H9 (cell line): ENCODE data around the gene ALOX5AP. TPM values are rescaled to one million over a fixed set of nuclear protein-coding genes. Genes with fewer than 3 reads are reported as not detected.

ENCODE experiments used
- DNase-seq: peaks from one replicate; pipeline ENCODE4 v3.0.0-alpha.2; 2017
- H2AFZ ChIP-seq: one replicate; pipeline ENCODE4 v1.6.1; 2013; ENCODE audit warnings: mild to moderate bottlenecking, low read length, control low read depth, moderate library complexity
- H2AK5ac ChIP-seq: 2 replicates; pipeline ENCODE4 v1.6.1; 2013; ENCODE audit warnings: low read length, control low read depth, mixed read lengths; ENCODE audit not compliant: insufficient read length
- H2BK120ac ChIP-seq: one replicate; pipeline ENCODE4 v1.6.1; 2013; ENCODE audit warnings: low read depth, mild to moderate bottlenecking, low read length, control low read depth, inconsistent platforms; ENCODE audit not compliant: poor library complexity, severe bottlenecking
- H2BK12ac ChIP-seq: 2 replicates; pipeline ENCODE4 v1.6.1; 2013; ENCODE audit warnings: low read length, control low read depth, mixed read lengths, low read depth; ENCODE audit not compliant: insufficient read length
- H2BK15ac ChIP-seq: 2 replicates; pipeline ENCODE4 v1.6.1; 2013; ENCODE audit warnings: low read depth, low read length, control low read depth
- H2BK20ac ChIP-seq: one replicate; pipeline ENCODE4 v1.6.1; 2013; ENCODE audit warnings: low read depth, mild to moderate bottlenecking, low read length, control low read depth, inconsistent platforms; ENCODE audit not compliant: poor library complexity, severe bottlenecking
- H2BK5ac ChIP-seq: 2 replicates; pipeline ENCODE4 v1.6.1; 2013; ENCODE audit warnings: low read length, control low read depth, mixed read lengths; ENCODE audit not compliant: insufficient read length
- H3K14ac ChIP-seq: 2 replicates; pipeline ENCODE4 v1.6.1; 2013; ENCODE audit warnings: low read length, control low read depth; ENCODE audit not compliant: insufficient read depth
- H3K18ac ChIP-seq: 2 replicates; pipeline ENCODE4 v1.6.1; 2013; ENCODE audit warnings: low read depth, mild to moderate bottlenecking, mixed read lengths, low read length, control low read depth; ENCODE audit not compliant: insufficient read length
- H3K23ac ChIP-seq: 2 replicates; pipeline ENCODE4 v1.6.1; 2013; ENCODE audit warnings: low read length, control low read depth, mixed read lengths, low read depth; ENCODE audit not compliant: insufficient read length
- H3K23me2 ChIP-seq: 2 replicates; pipeline ENCODE4 v1.6.1; 2013; ENCODE audit warnings: low read depth, mild to moderate bottlenecking, mixed read lengths, low read length, control low read depth; ENCODE audit not compliant: insufficient read length, poor library complexity, severe bottlenecking
- H3K27ac ChIP-seq: 2 replicates; pipeline ENCODE4 v1.5.1; 2013; ENCODE audit warnings: low read length, control low read depth, mixed read lengths, low read depth; ENCODE audit not compliant: insufficient read length
- H3K27me3 ChIP-seq: 2 replicates; pipeline ENCODE4 v1.6.1; 2013; ENCODE audit warnings: low read length, control low read depth, inconsistent platforms; ENCODE audit not compliant: insufficient read depth
- H3K4ac ChIP-seq: 2 replicates; pipeline ENCODE4 v1.6.1; 2013; ENCODE audit warnings: low read depth, mild to moderate bottlenecking, control low read depth, inconsistent platforms, low read length, moderate library complexity
- H3K4me1 ChIP-seq: 2 replicates; pipeline ENCODE4 v1.6.1; 2013; ENCODE audit warnings: low read length, control low read depth, inconsistent platforms; ENCODE audit not compliant: insufficient read depth
- H3K4me2 ChIP-seq: 2 replicates; pipeline ENCODE4 v1.6.1; 2013; ENCODE audit warnings: low read length, control low read depth, mixed read lengths; ENCODE audit not compliant: insufficient read length, insufficient read depth
- H3K56ac ChIP-seq: 2 replicates; pipeline ENCODE4 v1.6.1; 2013; ENCODE audit warnings: low read depth, mild to moderate bottlenecking, mixed read lengths, low read length, control low read depth; ENCODE audit not compliant: insufficient read length
- H3K79me1 ChIP-seq: 2 replicates; pipeline ENCODE4 v1.6.1; 2013; ENCODE audit warnings: low read depth, mild to moderate bottlenecking, moderate library complexity, low read length, control low read depth, inconsistent platforms; ENCODE audit not compliant: insufficient read depth, poor library complexity, severe bottlenecking
- H3K79me2 ChIP-seq: 2 replicates; pipeline ENCODE4 v1.6.1; 2013; ENCODE audit warnings: low read length, control low read depth, inconsistent platforms; ENCODE audit not compliant: insufficient read depth
- H3K9ac ChIP-seq: 2 replicates; pipeline ENCODE4 v1.6.1; 2013; ENCODE audit warnings: low read length, control low read depth, mixed read lengths; ENCODE audit not compliant: insufficient read length; ENCODE audit errors: extremely low read depth
- H3K9me3 ChIP-seq: one replicate; pipeline ENCODE4 v1.6.1; 2013; ENCODE audit warnings: low read depth, low read length, inconsistent platforms; ENCODE audit not compliant: control insufficient read depth
- H3T11ph ChIP-seq: one replicate; pipeline ENCODE4 v1.6.1; 2013; ENCODE audit warnings: mild to moderate bottlenecking, low read length, control low read depth, inconsistent platforms
- H4K20me1 ChIP-seq: one replicate; pipeline ENCODE4 v1.6.1; 2013; ENCODE audit not compliant: control insufficient read depth, insufficient read length, insufficient read depth
- H4K5ac ChIP-seq: 2 replicates; pipeline ENCODE4 v1.6.1; 2013; ENCODE audit warnings: low read depth, mild to moderate bottlenecking, mixed read lengths, low read length, control low read depth; ENCODE audit not compliant: insufficient read length
- H4K8ac ChIP-seq: replicated peaks from 2 replicates; pipeline ENCODE4 v1.6.1; 2013; ENCODE audit warnings: low read length, control low read depth, mixed read lengths, low read depth; ENCODE audit not compliant: insufficient read length
- H4K91ac ChIP-seq: 2 replicates; pipeline ENCODE4 v1.6.1; 2013; ENCODE audit warnings: low read depth, mild to moderate bottlenecking, moderate library complexity, mixed read lengths, low read length, control low read depth; ENCODE audit not compliant: insufficient read length
- H3K27ac Mint-ChIP-seq, 3 experiments: 2 replicates in 2 of 3; 3 replicates in 1 of 3; pipeline ENCODE4 v1.8.0; 2020 to 2021; ENCODE audit warnings: mixed read lengths in 3 of 3, mild to moderate bottlenecking in 1 of 3, moderate library complexity in 1 of 3
- H3K27me3 Mint-ChIP-seq: 2 replicates; pipeline ENCODE4 v1.8.0; 2021; ENCODE audit warnings: low read depth, mild to moderate bottlenecking, moderate library complexity, mixed read lengths
- H3K36me3 Mint-ChIP-seq, 3 experiments: 2 replicates in 2 of 3; 3 replicates in 1 of 3; pipeline ENCODE4 v1.8.0; 2020 to 2021; ENCODE audit warnings: low read depth in 3 of 3, mixed read lengths in 3 of 3; ENCODE audit not compliant: insufficient read depth in 1 of 3
- H3K4me1 Mint-ChIP-seq, 2 experiments: 2 replicates each; pipeline ENCODE4 v1.8.0; 2020; ENCODE audit warnings: mixed read lengths in 2 of 2
- H3K4me3 Mint-ChIP-seq, 2 experiments: 2 replicates in 1 of 2; 3 replicates in 1 of 2; pipeline ENCODE4 v1.8.0; 2020 to 2021; ENCODE audit warnings: mild to moderate bottlenecking in 2 of 2, mixed read lengths in 2 of 2, moderate library complexity in 1 of 2
- H3K9me3 Mint-ChIP-seq, 2 experiments: 2 replicates in 1 of 2; 3 replicates in 1 of 2; pipeline ENCODE4 v1.8.0; 2020; ENCODE audit warnings: mild to moderate bottlenecking in 2 of 2, mixed read lengths in 2 of 2, moderate library complexity in 1 of 2
- WGBS: extraction: QIAGEN DNeasy Blood & Tissue Kit; methylation state at CpG from one replicate; pipeline ENCODE4 v1.1.7; 2013; ENCODE audit warnings: missing lambda C conversion rate, low lambda C conversion rate, mixed read lengths; ENCODE audit not compliant: insufficient read length; ENCODE audit errors: extremely low coverage; 5-methylcytosine and 5-hydroxymethylcytosine counted together
- total RNA-seq: library from RNA; stranded (reverse); gene quantifications from 2 replicates; pipeline ENCODE4 v1.2.1, GENCODE V29; 2021
- TF ChIP-seq, protein P1 (sequence below): fragments of 200-600 bp; sonication (generic); conservative IDR thresholded peaks from 3 replicates; pipeline ENCODE4 v1.8.0; 2021; ENCODE audit warnings: antibody characterized with exemption, mild to moderate bottlenecking

ALOX5AP gene
- total RNA-seq, 1 experiment from 2014 or later = not detected

DNA sequence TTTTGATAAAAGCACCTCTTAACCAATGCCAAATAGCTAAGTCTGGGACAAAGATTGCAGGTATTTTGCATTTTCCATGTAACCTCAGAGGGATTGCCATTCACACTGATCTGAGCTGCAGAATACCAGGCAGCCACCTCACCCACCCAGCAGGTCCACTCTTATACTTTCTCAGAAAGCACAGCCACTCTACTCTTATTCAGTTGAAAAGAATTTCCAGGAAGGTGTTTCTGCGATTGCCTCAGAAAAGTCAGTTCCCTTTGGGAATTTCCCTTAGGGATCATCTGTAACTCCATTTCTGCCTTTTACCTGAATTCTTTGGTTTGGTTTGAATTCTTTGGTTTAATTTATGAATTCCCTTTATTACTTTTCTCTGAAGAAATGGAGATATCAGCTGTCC, 904 bp upstream of the ALOX5AP start:
- H3K4ac ChIP-seq = no peak overlapping the region
- no peaks in the 10 kb centered on the region for H3K27me3 ChIP-seq
- no peak overlapping the region for H2BK120ac ChIP-seq
- H4K20me1 ChIP-seq = no peaks in the 10 kb centered on the region
- H2BK20ac ChIP-seq = no peak overlapping the region
- no peak overlapping the region for H3K18ac ChIP-seq
- H3K4me1 Mint-ChIP-seq = peaks cover 4 to 9% of the 10 kb centered on the region in 2 experiments
- H3T11ph ChIP-seq = no peak overlapping the region
- no peak overlapping the region for H3K27ac ChIP-seq
- no peaks in the 10 kb centered on the region for H3K23me2 ChIP-seq
- no peaks in the 10 kb centered on the region for H3K79me1 ChIP-seq
- H2AFZ ChIP-seq = no peak overlapping the region
- no peak overlapping the region for H3K9ac ChIP-seq
- H2BK12ac ChIP-seq = no peak overlapping the region
- H4K8ac ChIP-seq = no peak overlapping the region
- H3K79me2 ChIP-seq = no peaks in the 10 kb centered on the region
- H3K27ac Mint-ChIP-seq = no peak overlapping the region
- H4K5ac ChIP-seq = no peak overlapping the region
- H3K56ac ChIP-seq = no peak overlapping the region
- no peaks in the 10 kb centered on the region for H3K9me3 Mint-ChIP-seq
- H3K9me3 ChIP-seq = no peaks in the 10 kb centered on the region
- no peak for DNase-seq
- no peak overlapping the region for H2AK5ac ChIP-seq
- H3K36me3 Mint-ChIP-seq = no peaks in the 10 kb centered on the region
- H3K4me2 ChIP-seq = no peak overlapping the region
- no peak overlapping the region for H2BK5ac ChIP-seq
- TF ChIP-seq, protein P1, sequence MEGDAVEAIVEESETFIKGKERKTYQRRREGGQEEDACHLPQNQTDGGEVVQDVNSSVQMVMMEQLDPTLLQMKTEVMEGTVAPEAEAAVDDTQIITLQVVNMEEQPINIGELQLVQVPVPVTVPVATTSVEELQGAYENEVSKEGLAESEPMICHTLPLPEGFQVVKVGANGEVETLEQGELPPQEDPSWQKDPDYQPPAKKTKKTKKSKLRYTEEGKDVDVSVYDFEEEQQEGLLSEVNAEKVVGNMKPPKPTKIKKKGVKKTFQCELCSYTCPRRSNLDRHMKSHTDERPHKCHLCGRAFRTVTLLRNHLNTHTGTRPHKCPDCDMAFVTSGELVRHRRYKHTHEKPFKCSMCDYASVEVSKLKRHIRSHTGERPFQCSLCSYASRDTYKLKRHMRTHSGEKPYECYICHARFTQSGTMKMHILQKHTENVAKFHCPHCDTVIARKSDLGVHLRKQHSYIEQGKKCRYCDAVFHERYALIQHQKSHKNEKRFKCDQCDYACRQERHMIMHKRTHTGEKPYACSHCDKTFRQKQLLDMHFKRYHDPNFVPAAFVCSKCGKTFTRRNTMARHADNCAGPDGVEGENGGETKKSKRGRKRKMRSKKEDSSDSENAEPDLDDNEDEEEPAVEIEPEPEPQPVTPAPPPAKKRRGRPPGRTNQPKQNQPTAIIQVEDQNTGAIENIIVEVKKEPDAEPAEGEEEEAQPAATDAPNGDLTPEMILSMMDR = no peak
- H3K23ac ChIP-seq = no peak overlapping the region
- no peaks in the 10 kb centered on the region; the same call in 1 of the 2 replicates for H3K27me3 Mint-ChIP-seq
- H4K91ac ChIP-seq = no peak overlapping the region
- no peak overlapping the region for H2BK15ac ChIP-seq
- WGBS = no CpG with 5 or more reads among the region's 1 CpG
- no peak overlapping the region for H3K4me3 Mint-ChIP-seq
- H3K4me1 ChIP-seq = no peaks in the 10 kb centered on the region
- H3K14ac ChIP-seq = no peak overlapping the region
